Measurements from ENCODE around the gene MCM3.

The MCM3 gene

DNA sequence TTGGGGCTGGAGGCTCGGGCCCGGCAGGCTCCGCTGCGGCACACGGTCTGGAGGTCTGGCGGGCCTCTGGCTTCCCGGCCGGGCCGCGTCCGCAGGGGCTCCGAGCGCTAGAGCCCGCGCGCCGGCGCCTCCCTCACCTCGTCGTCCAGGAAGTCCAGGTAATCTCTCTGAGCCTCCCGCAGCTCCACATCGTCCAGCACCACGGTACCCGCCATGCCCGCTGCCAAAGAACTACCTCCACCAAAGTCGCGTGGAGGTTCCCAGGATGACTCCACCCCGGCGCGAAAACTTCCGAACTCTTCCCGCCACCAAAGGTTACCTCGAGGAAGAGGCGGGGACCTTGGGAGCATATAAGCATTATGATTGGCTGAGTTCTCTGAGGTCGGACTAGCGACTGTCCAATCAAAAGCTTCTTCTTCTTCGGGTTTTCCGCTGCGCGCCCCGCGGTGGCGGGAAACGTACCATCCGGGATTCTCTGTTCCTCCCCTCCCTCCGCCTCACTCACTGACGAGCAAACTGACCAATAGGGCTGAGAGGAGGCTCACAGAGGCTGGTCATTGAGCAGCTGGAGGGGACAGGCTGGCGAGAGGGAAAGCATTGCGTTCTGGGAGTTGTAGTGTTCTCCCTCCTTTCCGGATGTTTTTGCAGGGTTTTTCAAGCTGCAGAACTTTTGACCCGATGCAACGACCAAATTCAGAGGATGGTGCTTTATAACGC, at the start of gene MCM3:
MCM3 (minus strand) TSS at position 283 of the 717 bp plus-strand sequence; CDS start at position 215, 68 bp downstream.
- H3K27ac ChIP-seq = peak within 1 kb of the TSS; percentile 13
- peak; percentile 94 for DNase-seq (ENCODE audit: low read depth, low spot score)

DNA sequence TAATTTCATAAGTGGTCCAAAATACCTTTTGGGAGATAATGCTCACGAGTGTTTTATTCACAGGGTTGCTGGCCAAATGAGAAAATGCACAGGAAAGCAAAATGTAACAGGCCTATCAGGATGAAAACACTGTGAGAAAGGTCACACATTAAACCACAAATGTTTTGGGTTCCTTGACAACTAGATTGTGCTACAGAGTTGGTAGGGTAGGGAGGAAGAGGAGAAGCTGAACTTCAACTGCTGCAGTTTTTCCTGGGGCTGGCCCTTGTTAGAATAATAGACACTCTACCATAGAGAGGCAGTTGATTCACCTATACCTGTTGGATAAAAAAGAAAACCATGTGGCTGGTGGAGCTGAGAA, 49.3 kb upstream of the MCM3 start:
- no peak overlapping the region for H3K27ac ChIP-seq
- no peak for DNase-seq (ENCODE audit: low read depth, low spot score)

DNA sequence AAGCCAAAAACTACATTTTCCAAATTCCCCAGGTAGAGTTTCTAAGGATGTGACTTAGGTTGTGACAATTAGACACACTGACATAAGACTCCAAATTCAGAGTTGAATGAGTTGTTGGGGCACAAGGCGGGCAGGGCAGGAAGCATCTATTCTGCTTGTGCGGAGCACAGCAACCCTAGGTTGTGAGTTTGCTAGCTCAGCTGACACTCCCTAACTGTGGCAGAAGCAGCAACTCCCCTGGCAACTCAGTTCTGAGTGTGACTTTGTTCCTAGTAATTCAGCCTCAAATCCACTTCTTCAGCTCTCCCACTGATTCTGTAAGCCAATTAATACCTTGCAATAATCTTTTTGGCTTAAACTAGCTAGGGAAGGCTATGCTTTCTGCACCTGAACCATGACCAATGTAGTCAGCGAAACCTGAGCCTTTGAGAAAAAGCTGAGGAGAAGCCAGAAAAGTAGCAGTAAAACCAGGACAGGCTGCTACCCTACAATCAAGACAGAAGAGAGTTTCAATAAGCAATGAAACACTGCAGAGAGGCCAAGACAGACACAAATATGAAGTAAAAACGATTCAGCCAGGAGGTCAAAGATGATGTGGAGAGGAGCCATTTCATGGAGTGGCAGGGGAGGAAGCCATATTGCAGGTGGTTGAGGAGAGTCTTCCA, 47.4 kb upstream of the MCM3 start:
- no peak overlapping the region for H3K27ac ChIP-seq
- DNase-seq (ENCODE audit: low read depth, low spot score) = no peak

DNA sequence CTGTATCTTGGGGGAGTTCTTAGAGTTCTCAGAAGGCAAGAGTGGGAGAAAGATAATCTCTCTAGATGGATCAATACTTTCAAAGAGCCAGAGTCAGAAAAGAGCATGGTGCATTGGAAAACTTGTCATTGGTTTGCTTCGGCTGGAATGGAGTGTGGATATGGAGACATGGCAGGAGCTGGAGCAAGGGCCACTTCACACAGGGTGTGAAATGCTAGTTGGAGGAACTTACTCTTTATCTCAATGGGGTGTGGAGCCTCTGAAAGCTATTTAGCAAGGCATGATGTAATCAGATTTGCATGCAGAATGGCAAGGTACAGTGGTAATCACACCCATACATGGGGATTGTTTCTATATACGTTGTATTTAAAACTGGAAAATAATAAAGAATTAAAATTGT, 45.9 kb upstream of the MCM3 start:
- H3K27ac ChIP-seq = no peak overlapping the region
- DNase-seq (ENCODE audit: low read depth, low spot score) = no peak

DNA sequence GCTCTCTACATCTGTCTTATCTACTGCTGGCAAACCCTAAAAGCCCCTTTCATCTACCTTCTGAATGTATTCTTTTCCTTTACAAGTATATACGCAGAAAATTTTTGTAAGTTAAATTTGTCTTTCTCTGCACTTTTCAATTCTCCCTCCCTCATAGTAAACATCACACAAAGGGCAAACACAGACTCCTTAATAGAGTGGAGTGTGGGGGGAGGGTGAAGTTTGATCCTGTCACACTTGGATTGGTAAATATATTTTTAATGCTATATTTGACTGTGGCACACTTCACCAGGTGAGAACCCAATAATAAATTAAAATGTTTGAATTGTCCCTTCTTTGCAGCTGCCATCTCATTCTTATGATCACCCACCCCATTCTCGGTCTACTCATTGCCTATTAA, 44.2 kb upstream of the MCM3 start:
- H3K27ac ChIP-seq = no peak overlapping the region
- DNase-seq (ENCODE audit: low read depth, low spot score) = no peak

DNA sequence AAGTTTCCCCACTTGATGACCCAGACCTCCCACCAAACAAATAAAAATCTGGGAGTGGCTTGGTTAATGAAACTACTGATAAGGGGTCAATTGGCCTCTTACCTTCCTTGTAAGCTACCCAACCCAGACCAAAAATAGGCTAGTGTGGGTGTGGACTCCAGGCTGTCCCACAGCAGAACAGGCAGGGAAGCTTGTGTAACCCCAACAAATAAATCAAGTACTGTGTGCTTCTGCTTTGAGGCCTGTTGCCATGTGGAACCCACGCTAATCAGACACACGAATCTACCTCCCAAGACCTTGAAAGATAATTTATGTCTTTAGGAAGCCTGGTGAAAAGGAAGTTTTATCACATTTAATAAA, 43.7 kb upstream of the MCM3 start:
- no peak for DNase-seq (ENCODE audit: low read depth, low spot score)
- no peak overlapping the region for H3K27ac ChIP-seq

DNA sequence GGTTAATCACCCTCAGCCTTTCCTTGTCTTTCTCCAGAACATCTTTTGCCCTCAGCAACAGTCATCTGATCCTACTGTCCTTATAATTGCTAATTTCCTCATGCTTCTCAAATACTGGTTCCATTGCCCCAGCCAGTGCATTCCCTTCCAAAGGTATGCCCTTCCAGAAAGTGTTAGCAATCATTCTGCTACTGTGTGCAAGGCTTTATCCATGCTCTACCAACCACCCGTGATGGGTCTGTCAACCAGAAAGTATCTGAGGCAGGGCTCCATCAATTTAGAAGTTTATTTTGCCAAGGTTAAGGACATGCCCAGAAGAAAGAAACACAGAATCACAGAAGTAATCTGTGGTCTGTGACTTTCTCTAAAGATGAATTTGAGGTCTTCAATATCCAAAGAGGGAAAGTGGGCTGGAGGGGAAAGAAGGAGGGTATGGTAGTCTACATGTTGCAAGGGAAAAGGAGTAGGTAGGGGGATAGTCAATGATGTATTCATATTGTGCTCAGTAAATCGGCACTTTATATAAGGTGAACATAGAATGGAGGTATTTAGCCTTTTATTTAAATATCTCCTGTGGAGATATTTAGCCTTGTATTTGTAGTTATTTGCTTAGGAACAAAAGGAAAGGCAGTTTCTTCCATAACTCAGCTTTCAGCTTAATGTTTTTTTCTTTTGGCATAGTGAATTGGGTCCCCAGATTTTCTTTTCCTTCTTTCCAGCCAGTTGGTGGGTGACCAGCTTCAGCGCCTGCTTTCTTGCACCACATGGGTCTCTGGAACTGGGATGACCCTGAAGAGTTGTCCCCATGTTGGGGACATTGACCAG, 42.2 kb upstream of the MCM3 start:
- DNase-seq (ENCODE audit: low read depth, low spot score) = no peak
- no peak overlapping the region for H3K27ac ChIP-seq

DNA sequence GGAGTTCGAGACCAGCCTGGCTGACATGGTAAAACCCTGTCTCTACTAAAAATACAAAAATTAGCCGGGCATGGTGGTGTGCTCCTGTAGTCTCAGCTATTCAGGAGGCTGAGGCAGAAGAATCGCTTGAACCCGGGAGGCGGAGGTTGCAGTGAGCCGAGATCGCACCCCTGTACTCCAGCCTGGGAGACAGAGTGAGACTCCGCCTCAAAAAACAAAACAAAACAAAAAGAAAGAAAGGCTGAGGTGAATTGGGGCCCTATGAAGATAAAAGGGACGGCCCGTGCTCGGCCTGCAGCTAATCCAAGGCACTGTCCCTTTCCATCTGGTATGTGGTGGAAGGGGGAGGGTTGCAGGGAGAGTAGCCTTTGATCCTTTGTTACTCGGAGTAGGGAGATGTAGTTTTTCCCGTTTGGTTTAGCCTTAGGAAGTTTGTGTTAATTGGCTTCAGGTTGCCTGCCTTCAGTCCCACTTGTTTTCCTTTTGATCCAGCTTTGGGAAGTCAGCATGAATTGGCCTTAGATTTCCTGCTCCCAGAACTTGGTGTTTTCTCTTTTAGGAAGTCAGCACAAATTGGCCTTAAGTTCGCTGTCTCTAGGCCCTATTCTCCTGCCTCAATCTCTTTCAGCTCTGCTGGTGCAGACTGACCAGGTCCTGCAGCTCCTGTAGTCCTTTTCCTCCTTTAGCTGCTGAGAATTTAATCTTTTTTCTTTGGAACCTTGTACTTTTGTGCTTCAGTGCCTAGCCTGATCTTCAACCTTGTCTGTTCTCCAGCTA, 41.3 kb upstream of the MCM3 start:
- no peak for DNase-seq (ENCODE audit: low read depth, low spot score)
- no peak overlapping the region for H3K27ac ChIP-seq

DNA sequence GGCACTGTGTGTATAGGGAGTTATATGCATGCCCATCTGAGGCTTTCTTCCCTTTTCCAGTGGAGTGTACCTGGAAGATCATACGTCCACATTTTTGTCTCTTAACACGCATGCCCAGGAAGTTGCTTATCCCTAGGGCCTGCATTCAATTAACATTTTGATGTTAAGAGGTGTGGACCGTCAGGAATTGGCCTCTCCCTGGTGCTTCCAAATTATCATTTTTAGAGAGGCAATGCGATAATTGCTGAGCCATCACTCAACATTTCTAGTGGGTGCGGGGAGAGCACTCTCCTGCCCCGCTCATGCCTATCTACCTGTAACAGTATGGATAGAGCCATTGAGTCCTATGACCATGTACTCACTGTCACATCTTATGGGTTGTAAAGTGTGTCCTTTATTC, 39.6 kb upstream of the MCM3 start:
- DNase-seq (ENCODE audit: low read depth, low spot score) = no peak
- H3K27ac ChIP-seq = no peak overlapping the region

DNA sequence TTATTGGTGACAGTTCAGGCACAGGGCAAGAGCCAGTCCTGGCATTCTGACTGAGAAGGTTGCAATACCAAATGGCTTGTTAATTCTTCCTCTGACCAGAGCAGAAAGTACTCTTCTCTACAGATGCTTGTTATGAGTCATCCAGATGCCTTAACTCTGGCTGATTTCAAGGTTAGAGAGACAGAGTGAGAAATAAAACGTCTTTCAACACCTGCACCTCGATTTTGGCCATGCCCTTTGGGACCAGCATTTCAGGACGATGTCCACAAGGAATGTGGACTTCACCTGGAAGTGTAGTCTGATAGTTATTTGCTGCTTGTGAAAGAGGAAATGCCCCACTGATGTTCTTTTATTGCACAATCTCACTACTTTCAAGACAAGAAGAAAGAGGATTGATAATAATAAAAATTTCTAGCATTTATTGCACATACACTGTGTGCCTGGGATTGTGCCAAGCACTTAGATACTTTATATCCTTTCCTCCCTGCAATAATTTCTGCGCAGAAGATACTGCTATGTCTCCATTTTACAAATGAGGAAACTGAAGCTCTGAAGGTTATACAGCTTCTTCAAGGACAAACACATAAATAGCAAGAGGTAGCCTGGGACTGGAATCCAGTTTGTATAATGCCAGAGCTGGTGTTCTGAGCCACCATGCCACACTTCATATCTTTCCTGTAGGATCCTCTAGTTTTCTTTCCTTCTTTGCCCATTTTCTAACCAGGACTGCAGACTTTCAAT, 33.5 kb upstream of the MCM3 start:
- no peak overlapping the region for H3K27ac ChIP-seq
- DNase-seq (ENCODE audit: low read depth, low spot score) = no peak

DNA sequence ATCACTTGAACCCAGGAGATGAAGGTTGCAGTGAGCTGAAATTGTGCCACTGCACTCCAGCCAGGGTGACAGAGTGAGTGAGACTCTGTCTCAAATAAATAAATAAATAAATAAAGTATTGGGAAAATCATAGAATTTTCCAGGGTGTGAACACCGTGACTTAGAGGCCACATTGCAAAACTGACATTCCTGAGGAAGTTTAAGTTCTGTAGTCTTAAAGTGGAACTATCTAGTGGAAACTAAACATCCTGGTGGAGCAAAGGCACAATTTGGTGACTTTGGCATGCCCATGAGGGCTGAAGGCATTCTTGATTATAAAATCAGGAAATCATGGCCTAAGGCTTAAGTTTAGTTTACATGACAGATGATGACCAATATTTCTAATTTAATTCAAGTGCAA, 32.7 kb upstream of the MCM3 start:
- H3K27ac ChIP-seq = no peak overlapping the region
- DNase-seq (ENCODE audit: low read depth, low spot score) = no peak

DNA sequence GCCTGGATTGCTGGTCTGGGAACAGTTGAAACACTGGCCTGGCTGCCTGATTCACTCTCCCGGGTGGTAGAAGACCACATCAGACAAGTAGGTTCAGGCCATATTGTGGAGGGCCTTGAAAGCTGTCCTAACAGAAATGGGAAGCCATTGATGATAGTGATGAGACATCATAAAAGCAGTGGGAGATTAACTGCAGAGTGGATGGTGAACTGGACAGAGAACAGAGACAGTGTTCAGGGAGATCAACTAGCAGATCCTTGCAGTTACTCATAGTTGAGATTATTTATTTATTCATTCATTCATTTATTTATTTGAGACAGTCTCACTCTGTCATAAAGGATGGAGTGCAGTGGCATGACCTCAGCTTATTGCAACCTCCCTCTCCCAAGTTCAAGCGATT, 30.2 kb upstream of the MCM3 start:
- DNase-seq (ENCODE audit: low read depth, low spot score) = no peak
- H3K27ac ChIP-seq = no peak overlapping the region

DNA sequence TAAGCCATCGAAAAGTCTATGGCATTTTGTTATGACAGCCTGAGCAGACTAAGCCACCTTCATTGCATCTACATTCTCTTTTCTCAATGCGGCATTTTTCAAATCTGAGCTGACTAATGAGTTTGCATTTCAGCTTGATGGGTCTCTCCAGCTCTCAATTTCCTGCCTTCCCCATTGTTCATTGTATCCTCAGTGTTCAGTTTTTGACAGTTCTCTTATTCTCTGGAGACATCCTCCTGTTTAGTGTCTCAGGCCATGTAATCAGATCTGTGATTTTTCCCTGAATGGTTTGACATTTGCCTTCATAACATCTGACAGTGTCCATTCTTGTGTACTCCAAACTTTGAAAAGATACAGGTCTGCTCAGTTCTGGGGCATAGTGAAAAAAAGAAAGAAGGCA, 27.9 kb upstream of the MCM3 start:
- DNase-seq (ENCODE audit: low read depth, low spot score) = no peak
- no peak overlapping the region for H3K27ac ChIP-seq

DNA sequence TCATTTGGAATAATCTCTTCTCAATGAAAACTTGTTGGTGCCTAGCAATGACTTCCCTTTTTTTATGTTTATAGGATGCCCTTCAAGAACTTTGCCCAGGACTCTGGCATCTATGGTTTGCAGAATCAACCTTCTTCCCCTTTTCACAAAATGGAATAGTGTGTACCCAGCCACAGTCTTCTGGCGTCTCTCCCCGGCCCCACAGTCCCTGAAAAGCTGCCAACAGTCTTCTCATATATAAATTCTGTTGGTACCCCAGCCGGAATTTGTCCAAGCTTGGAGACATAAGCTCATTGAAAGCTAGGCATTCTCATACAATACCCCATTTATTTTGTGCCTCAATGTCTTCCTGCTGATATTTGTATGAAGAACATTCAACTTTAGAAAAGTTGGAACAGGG, 26.4 kb upstream of the MCM3 start:
- no peak for DNase-seq (ENCODE audit: low read depth, low spot score)
- no peak overlapping the region for H3K27ac ChIP-seq

DNA sequence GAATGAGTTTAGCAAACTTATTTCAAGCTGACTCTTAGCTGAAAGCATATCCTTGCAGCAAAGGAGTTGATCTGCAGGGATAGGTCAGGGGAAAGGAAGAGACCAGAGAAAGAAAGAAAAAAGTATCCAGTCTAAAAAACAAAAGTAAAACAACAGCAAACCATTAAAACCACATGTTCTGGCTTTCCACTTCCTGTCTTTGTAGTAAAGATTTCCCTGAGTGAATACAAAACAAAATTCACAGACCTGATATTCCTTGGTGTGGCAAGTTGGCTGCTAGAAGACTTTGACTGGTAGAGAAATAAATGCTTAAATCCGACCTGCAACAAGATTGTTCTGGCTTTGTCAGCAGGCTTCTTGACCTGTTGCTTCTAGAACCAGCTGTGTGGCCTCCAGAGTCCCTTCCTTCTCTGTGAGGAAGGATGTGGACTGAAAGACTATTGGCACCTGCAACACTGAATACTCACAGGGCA, 23.4 kb upstream of the MCM3 start:
- no peak overlapping the region for H3K27ac ChIP-seq
- DNase-seq (ENCODE audit: low read depth, low spot score) = no peak

DNA sequence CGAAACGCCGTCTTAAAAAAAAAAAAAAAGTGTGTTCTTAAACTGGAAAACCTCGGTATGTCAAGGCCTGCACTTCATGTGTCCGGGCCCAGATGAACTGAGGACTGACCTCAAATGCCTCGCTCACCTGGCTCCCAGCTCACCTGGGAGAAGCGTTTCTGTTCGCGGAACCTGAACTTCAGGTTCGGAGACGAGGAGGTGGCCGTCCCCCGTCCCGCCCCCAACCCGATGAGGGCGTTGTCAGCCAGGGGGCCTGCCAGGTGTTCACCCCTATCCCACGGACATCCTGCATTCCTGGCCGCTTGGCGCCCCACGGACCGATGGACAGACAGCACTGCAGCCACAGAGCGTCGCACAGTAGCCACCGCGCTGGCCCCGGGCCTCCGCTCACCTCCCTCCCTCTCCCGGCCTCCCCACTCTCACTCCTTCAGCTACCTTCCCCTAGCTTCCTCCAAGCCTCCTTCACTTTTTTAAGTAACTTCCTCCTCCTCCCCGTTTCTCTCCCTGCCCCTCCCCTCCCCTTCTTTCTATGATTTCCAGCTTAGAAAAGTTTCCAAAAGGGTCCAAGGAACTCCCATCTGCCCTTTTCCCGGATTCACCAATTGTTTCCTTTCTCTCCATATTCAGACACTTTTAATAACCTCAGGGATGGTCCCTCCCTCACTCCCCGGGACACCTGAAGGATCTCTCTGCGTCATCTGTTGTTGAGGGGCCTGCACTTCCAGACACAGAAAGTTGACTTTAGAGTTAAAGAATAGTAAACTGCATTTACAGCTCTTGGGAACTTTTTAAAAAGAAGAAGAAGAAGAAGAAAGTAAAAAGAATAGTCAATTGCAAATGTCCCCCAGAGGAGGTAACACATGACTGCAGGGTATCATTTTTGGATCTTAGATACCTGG, 22.7 kb upstream of the MCM3 start:
- no peak for DNase-seq (ENCODE audit: low read depth, low spot score)
- no peak overlapping the region for H3K27ac ChIP-seq

DNA sequence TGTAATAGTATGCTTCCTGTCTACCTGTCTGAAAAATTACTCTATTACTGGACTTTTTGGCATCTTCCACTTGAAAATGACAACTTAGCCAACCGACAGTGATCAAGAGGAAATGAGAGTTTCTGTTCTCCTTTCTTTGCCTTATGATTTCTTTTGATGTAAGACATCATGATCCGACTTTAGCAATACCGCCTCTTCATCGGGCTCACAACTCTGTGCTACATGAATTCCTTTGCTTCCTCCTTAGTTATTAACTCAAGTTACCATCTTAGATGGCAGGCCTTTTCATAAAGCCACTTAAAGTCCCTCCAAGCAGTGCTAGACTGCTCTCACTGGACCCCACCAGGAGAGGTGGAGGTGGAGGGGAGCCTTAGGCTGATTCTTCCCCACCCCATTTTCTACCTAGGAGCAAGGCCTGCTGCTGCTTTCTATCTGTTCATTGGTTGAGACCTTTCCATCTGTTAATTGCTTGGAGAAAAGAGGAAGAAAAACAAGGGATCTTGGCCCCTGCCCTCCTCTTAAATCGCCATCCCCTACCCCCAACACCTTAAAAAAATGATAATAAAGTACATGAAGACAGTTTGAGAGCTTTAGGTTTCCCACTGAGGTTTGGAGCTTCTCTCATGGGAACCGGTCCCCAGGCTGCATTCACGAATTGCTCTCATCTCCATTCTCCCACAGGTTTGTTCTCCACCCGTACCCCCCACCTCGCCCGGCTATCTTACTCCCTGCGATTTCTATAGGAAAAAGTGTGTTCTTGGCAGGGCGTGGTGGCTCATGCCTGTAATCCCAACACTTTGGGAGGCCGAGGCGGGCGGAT, 21.6 kb upstream of the MCM3 start:
- H3K27ac ChIP-seq = no peak overlapping the region
- no peak for DNase-seq (ENCODE audit: low read depth, low spot score)

DNA sequence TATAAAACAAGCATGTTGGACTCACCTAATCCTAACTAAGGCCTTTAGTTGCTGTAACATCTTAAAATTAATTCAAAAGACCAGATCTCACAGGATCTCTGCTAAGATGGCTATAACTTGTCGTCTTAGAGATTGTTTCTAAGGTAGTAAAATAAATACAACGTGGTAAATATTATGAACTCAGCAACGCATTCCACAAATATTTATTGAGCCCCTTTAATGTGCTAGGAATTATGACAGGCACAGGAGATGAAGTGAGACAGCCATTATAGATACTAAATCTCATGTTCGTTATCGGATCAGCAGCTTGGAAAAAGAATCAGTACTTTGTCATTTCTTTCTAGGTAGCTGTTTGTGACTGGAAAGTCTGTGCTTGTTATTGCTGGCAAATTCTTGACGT, 20.9 kb upstream of the MCM3 start:
- DNase-seq (ENCODE audit: low read depth, low spot score) = no peak
- no peak overlapping the region for H3K27ac ChIP-seq

Data from epithelial cell of prostate (primary cell).